NCI-H146 (cell line): Measurements from ENCODE around the gene CORO6.

Experiments used
- DNase-seq: peaks from one replicate; lab custom pipeline; 2025; lab: John Stamatoyannopoulos, UW

The CORO6 gene

GRCh38 chr17:29591146-29591736, 31.5 kb downstream of the CORO6 start:
- peak; percentile 81 for DNase-seq

- peak; percentile 75 for DNase-seq
Measured at GRCh38 chr17:29590411-29591145, 32.1 kb downstream of the CORO6 start.

DNA sequence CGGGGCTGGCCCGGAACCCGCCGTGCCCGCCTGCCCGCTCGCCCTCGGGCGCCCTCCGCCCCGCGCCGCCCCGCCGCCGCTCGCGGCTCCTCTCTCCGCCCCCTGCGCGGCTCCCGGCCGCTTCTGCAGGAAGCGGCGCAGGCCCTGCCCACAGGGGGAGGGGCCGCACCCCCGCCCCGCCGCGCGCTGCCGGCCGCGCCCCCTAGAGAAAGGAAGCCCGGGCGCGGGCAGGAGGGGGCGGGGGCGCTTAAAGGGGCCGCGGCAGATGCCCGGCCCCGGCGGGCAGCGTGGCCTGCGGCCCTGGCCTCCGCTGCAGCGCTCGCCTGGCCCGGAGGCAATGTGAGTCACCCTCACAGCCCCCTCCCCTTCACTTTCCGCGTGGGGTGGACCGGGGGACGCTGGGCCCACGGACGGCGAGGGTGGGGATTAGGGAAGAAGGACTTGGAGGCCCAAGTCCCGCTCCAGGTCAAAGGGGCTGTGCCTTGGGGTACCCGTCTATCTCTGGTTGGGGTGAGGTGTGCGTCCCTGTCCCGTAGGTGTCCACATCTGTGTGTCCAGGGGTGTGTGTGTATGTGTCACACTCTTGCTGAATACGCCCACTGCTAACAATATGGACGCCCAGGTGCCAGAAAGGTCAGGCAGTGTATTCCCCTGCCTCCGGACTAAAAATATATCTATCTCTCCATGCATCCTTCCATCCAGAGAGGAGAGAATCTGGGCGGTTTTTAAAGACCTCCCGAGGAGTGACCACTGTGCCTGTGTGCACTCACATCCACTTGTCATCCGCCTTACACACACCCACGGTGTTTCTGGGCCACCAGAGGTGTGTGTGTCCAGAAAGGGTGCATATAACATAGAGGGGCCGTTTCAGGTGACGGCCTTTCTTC, 32.9 kb downstream of the CORO6 start, which contains the start of gene GIT1:
TSS of gene GIT1 (minus strand) at position 125 of the 887 bp plus-strand sequence. CDS start 270 bp downstream, outside the sequence.
- DNase-seq, result peak; percentile 91

DNA sequence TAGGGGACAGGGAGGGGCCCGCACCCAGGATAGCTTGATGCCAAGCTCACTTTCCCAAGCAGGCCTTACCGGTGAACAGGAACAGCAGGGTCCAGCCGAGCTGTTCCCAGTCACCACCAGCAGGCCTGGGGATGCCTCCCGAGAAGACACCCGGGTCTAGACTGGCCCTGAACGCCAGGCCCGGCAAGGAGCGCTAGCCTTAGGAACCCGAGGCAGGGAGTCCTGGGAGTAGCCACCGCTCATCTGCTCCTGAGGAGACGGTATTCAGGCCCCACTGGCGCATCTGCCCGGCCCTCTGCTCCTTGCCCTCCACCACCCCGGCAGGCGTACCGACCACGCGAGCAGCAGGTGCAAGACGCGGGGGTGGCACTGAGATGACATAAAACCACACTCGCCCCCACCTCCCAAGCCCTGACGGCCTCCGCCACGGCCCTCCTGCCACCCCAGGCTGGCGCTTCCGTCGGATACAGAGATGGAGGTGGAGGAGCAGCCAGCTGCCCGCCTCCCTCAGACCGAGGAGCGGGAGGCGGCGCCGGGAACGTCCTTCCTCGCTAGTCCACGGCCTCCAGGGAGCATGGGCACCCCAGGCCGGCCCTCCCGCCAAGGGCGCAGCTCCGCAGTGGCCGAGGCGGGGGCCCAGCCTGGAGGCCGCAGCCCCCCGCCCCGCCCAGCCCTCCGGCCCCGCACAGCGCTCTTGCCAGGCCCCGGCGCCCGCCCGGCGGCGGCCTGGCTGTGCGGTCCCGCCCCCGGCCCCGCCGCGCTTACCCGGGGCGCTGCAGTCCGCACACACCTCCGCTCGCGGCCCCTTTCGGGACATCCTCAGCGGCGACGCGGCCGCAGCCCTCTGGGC, 33.9 kb downstream of the CORO6 start:
- peak; percentile 55 for DNase-seq

DNA sequence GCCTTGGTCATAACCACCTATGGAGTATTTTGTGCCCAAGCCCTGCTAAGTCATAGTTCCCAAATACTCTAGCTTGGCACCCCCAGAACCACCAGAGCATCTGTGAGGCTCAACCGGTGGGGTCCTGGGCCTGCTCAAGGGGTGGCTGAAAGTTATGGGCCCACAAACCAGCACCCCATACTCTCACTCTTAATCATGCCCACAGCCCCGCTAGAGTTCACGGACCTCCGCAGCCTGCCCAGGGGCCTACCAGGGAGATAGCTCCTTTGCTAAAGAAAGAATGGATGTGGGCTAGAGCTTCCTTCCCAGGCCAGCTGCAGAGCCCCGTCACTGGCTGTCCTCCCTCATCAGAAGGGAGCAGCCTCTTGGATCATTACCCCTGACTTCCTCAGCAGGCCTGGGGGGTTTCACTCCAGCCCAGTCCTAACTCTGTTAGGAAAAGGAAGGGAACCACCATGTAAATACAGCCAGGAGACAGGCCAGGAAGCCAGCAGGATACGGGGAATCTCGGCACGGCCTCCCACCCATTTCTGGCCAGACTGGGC, 34.6 kb downstream of the CORO6 start:
- DNase-seq, result no peak

DNA sequence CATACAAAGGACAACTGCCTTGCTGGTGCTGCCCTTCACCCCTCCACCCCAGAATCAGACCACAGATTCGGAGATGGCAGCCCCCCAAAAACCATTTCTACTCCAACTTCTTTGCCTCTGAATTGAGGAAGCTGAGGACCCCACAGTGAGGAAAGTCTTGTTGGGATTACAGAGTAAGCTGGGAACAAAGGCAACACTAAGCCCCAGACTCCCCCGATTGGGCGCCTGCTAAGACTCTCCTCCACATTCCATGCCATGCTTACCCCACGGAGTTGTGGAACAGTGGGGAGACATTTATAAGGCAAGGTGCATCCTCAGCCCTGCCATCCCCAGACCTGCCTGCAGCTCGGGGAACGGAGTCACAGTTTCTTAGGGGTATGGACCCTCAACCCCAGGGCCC, 35.1 kb downstream of the CORO6 start:
- no peak for DNase-seq

- DNase-seq, result no peak
Measured at GRCh38 chr17:29586676-29587469, 35.8 kb downstream of the CORO6 start.

GRCh38 chr17:29585080-29585751, 37.5 kb downstream of the CORO6 start:
- no peak for DNase-seq

- no peak for DNase-seq
Measured at GRCh38 chr17:29584452-29585079, 38.1 kb downstream of the CORO6 start.

- no peak for DNase-seq
Measured at GRCh38 chr17:29583324-29584248, 39.1 kb downstream of the CORO6 start.

GRCh38 chr17:29582772-29583171, 39.9 kb downstream of the CORO6 start:
- DNase-seq, result no peak

GRCh38 chr17:29582254-29582765, 40.4 kb downstream of the CORO6 start:
- no peak for DNase-seq

GRCh38 chr17:29581583-29582253, 41.0 kb downstream of the CORO6 start:
- peak; percentile 20 for DNase-seq

DNA sequence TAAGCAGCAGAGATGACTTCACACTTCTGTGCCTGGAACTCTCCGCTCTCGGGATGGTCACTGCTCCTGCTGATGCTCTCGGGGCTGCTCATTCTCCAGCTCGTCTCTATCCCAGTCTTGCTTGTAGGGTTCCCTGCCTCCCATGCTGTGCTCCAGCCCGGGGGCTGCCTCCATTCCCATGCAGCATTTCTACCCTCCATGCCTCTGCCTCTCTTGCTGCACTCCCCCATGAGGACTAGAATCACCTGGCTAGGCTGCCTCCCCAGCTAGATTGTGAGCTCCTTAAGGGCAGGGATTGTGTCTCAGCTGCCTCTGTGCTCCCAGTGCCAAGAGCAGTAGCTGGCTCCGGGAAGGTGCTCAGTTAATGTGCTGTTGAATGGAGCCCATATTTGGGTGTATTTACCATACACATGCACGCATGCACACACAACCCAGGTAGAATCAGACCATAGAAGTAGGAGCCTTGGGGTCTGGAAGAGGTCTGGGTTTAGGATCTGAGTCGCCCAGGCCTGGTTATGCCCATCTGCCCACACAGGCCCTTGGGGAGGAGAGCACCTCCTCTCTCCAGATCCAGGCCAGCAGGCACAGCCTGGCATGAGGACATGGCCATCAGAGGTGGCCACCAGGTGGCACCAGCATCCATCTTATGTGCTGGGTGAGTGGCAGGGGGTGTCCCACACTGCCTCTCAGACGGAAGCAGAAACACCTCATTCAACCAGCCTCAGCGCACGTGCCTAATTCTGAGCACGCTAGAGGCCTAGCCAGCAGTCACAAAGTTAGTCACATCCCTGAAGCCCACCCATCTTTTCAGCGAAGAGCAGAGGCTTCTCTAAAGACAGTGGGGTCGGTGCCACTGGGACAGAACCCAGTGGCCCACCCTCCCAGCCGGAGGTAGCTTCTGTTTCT, 42.6 kb downstream of the CORO6 start:
- peak; percentile 62 for DNase-seq

- DNase-seq, result no peak
Measured at GRCh38 chr17:29578626-29579485, 43.9 kb downstream of the CORO6 start.
